B cell (primary cell): ENCODE measurements around the gene SPINK14. TPM values are rescaled to one million over a fixed set of nuclear protein-coding genes. Genes with fewer than 3 reads are reported as not detected.

ENCODE experiments used
- ATAC-seq: fragments of 200-7000 bp; cut with Tn5 transposase; one replicate; pipeline ENCODE4 v1.10.0; 2021; ENCODE audit warnings: low read depth, mild to moderate bottlenecking, moderate number of reproducible peaks, moderate library complexity
- CTCF ChIA-PET: fragments of 350-600 bp; sonication (Branson Sonifier 250); formaldehyde crosslinking; loops from one replicate; lab custom pipeline; 2021; ENCODE audit warnings: antibody characterized with exemption, inconsistent platforms; lab: Charles Lee
- POLR2A ChIA-PET: fragments of 350-600 bp; sonication (Branson Sonifier 250); formaldehyde crosslinking; loops from one replicate; lab custom pipeline; 2021; ENCODE audit warnings: antibody characterized with exemption; lab: Charles Lee
- DNase-seq: peaks from one replicate; pipeline ENCODE4 v3.0.0; 2013
- H2AFZ ChIP-seq: 2 replicates; pipeline ENCODE4 v1.6.1; 2012; ENCODE audit warnings: mild to moderate bottlenecking, low read depth, low read length; ENCODE audit not compliant: insufficient read depth, poor library complexity, severe bottlenecking
- H3K27ac ChIP-seq, 2 donors: 1 replicate in 1 of 2; 2 replicates in 1 of 2; pipeline ENCODE4 v1.5.1; 2012 to 2013; ENCODE audit warnings: low read length in 2 of 2, mild to moderate bottlenecking in 2 of 2, moderate library complexity in 1 of 2
- H3K27me3 ChIP-seq, 4 experiments: fragments of 200-600 bp in 1 of 4; sonication (generic) in 1 of 4; replicated peaks in 1 of 4; 1 replicate in 2 of 4; 2 replicates in 2 of 4; pipeline versions ENCODE4 v1.6.1 to v1.7.0; 2013 to 2016; ENCODE audit warnings: low read length in 3 of 4, mild to moderate bottlenecking in 2 of 4, mixed read lengths in 1 of 4, moderate library complexity in 1 of 4; ENCODE audit not compliant: insufficient read depth in 4 of 4, control insufficient read depth in 3 of 4; ENCODE audit errors: control extremely low read depth in 1 of 4
- H3K36me3 ChIP-seq, 2 experiments: replicated peaks in 1 of 2; 1 replicate in 1 of 2; 2 replicates in 1 of 2; pipeline versions ENCODE4 v1.6.1 to v1.7.1; 2013; ENCODE audit warnings: low read length in 1 of 2; ENCODE audit not compliant: insufficient read depth in 2 of 2, control insufficient read depth in 1 of 2; ENCODE audit errors: control extremely low read depth in 1 of 2, extremely low read depth in 1 of 2
- H3K4me1 ChIP-seq, 2 donors: fragments of 200-600 bp in 1 of 2; sonication (generic) in 1 of 2; 1 replicate in 1 of 2; 2 replicates in 1 of 2; pipeline versions ENCODE4 v1.5.1 to v1.6.1; 2013 to 2017; ENCODE audit warnings: low read length in 2 of 2; ENCODE audit not compliant: control insufficient read depth in 2 of 2, insufficient read depth in 2 of 2
- H3K4me2 ChIP-seq: replicated peaks from 2 replicates; pipeline ENCODE3; 2012; ENCODE audit warnings: mild to moderate bottlenecking, low read depth, low read length; ENCODE audit not compliant: poor library complexity, severe bottlenecking
- H3K4me3 ChIP-seq, 5 experiments: fragments of 200-600 bp in 1 of 5; sonication (generic) in 1 of 5; 1 replicate in 3 of 5; 2 replicates in 2 of 5; pipeline versions ENCODE4 v1.5.1 to v1.7.0; 2011 to 2016; ENCODE audit warnings: low read length in 4 of 5, mild to moderate bottlenecking in 4 of 5, low read depth in 2 of 5, control low read depth in 1 of 5, moderate library complexity in 1 of 5; ENCODE audit not compliant: insufficient read depth in 1 of 5; ENCODE audit errors: control extremely low read depth in 1 of 5, extremely low read depth in 1 of 5
- H3K79me2 ChIP-seq: fragments of 200-600 bp; sonication (generic); one replicate; pipeline ENCODE4 v1.6.0; 2016; ENCODE audit warnings: low read length; ENCODE audit not compliant: control insufficient read depth, insufficient read depth
- H3K9ac ChIP-seq: fragments of 200-600 bp; sonication (generic); 2 replicates; pipeline ENCODE4 v1.6.1; 2017; ENCODE audit warnings: mild to moderate bottlenecking, low read length, moderate library complexity
- H3K9me3 ChIP-seq, 3 donors: one replicate each; pipeline versions ENCODE4 v1.6.1 to v1.7.1; 2013; ENCODE audit warnings: low read length in 2 of 3; ENCODE audit not compliant: control insufficient read depth in 2 of 3, insufficient read depth in 1 of 3; ENCODE audit errors: control extremely low read depth in 1 of 3
- H4K20me1 ChIP-seq: 2 replicates; pipeline ENCODE4 v1.6.0; 2012; ENCODE audit warnings: mild to moderate bottlenecking, low read length; ENCODE audit not compliant: insufficient read depth, control insufficient read depth, poor library complexity, severe bottlenecking
- H3K27ac Mint-ChIP-seq: one replicate; pipeline ENCODE4 v1.8.0; 2021; ENCODE audit warnings: mixed read lengths
- H3K27me3 Mint-ChIP-seq: one replicate; pipeline ENCODE4 v1.8.0; 2021; ENCODE audit warnings: mixed read lengths
- H3K4me1 Mint-ChIP-seq: one replicate; pipeline ENCODE4 v1.8.0; 2021; ENCODE audit warnings: mixed read lengths
- H3K4me3 Mint-ChIP-seq: one replicate; pipeline ENCODE4 v1.8.0; 2021; ENCODE audit warnings: mixed read lengths
- H3K9me3 Mint-ChIP-seq: one replicate; pipeline ENCODE4 v1.8.0; 2022; ENCODE audit warnings: mixed read lengths; ENCODE audit not compliant: insufficient read depth
- EZH2 ChIP-seq: IDR thresholded peaks from 2 replicates; pipeline ENCODE4 v1.6.1; 2012; ENCODE audit warnings: borderline replicate concordance, low read depth, mild to moderate bottlenecking, moderate library complexity, low read length; ENCODE audit not compliant: insufficient read depth, poor library complexity, severe bottlenecking
- WGBS: methylation state at CpG from one replicate; pipeline ENCODE4 v1.1.5; 2013; ENCODE audit warnings: missing lambda C conversion rate; ENCODE audit not compliant: insufficient coverage; 5-methylcytosine and 5-hydroxymethylcytosine counted together
- intact Hi-C: fragments of 100-400 bp; cut with micrococcal nuclease; formaldehyde crosslinking; loops from one replicate; pipeline ENCODE4 v1.10.0; 2022
- polyA plus RNA-seq: library from polyadenylated mRNA; depleted of rRNA; stranded (reverse); fragments of >200 nt; gene quantifications from 2 replicates; pipeline ENCODE4 v1.2.3, GENCODE V29; 2012
- total RNA-seq, 2 donors: library from RNA; stranded (reverse); fragments of 120-200 nt in 1 of 2; gene quantifications; 1 replicate in 1 of 2; 2 replicates in 1 of 2; pipeline versions ENCODE4 v1.2.3 to v1.2.4, GENCODE V29; 2013 to 2022
- TF ChIP-seq, protein P1 (sequence below): fragments of 200-600 bp; IDR thresholded peaks from one replicate; pipeline ENCODE4 v1.8.0; 2022; ENCODE audit warnings: antibody characterized with exemption, mild to moderate bottlenecking

Gene SPINK14
- total and polyA plus RNA-seq, 2 donors (not counting 1 experiment from before 2014, with no cell fraction given): not detected

DNA sequence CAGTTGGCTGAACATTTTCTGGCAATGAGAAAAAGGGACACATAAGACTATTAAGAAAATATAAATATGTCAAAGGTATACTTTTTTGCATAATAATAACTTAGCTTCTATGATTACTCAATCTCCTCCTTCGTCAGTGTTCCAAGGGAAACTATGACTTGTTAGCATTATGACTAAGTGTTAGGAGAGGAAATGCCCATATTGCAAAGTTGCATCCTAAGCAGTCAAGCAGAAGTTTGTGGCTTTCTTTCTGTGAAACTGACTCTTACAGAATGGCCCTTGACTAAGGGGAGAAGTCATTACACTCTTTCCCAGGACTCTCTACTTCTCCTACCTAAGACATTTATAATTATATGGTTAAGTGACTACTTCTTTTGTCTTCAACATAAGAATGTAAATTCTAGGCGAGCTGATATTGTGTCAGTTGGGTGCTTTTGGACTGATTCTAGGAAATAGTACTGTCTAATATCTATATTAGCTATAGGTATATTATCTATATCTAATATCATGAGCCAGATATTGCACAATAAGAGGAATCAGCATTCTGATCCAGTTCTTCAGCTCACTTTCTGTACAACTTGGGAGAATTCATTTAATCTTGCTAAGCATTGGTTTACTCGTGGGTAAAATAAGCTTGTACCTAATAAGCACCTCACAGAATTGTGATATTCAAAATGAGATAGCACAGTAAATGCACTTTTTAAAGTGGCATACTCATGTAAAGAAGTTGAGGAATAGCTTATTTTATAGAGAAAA lies 18.1 kb downstream of the SPINK14 start:
- no peaks in the 10 kb centered on the region for H3K9me3 ChIP-seq

DNA sequence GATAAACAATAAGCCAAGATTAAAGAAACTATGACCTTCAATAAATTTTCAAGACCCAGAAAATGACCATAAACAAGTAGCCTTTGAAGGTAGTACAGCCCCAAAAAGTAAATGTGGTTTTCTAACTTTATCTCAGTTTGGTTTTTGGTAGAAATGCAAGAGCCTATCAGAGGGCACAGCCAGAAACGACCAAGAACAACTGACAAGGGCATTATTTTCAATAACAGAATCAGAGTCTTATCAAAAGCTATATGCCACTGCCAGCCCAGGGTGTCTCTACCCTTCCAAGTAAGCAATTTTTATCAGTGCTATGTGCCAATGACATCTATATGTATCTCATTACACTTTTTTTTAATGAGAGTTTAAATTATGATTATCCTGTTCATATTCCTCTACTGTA lies 22.7 kb downstream of the SPINK14 start:
- Mint-ChIP-seq H3K9me3 (no peaks in the 10 kb centered on the region), H3K27ac (no peak overlapping the region), H3K4me1 (no peaks in the 10 kb centered on the region), H3K4me3 (no peak overlapping the region), H3K27me3 (no peaks in the 10 kb centered on the region)
- no peaks in the 10 kb centered on the region for H3K36me3 ChIP-seq
- ChIA-PET CTCF (interaction anchor here (1.4 kb wide), 1 partner anchor 540 kb away, joined by 4 read pairs; no protein-coding TSS in a partner anchor), POLR2A (no interaction called here)
- ATAC-seq (no peak), DNase-seq (no peak)
- peaks cover 0 to 3% (median 0%) of the 10 kb centered on the region in 4 experiments for H3K27me3 ChIP-seq
- TF ChIP-seq, protein P1, sequence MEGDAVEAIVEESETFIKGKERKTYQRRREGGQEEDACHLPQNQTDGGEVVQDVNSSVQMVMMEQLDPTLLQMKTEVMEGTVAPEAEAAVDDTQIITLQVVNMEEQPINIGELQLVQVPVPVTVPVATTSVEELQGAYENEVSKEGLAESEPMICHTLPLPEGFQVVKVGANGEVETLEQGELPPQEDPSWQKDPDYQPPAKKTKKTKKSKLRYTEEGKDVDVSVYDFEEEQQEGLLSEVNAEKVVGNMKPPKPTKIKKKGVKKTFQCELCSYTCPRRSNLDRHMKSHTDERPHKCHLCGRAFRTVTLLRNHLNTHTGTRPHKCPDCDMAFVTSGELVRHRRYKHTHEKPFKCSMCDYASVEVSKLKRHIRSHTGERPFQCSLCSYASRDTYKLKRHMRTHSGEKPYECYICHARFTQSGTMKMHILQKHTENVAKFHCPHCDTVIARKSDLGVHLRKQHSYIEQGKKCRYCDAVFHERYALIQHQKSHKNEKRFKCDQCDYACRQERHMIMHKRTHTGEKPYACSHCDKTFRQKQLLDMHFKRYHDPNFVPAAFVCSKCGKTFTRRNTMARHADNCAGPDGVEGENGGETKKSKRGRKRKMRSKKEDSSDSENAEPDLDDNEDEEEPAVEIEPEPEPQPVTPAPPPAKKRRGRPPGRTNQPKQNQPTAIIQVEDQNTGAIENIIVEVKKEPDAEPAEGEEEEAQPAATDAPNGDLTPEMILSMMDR: no peak
- no peak for TF ChIP-seq EZH2
- H3K9ac ChIP-seq: no peak overlapping the region
- H3K27ac ChIP-seq: no peak overlapping the region
- intact Hi-C loops: no loop called here
- no peaks in the 10 kb centered on the region for H3K4me1 ChIP-seq
- no peak overlapping the region for H2AFZ ChIP-seq
- no peak overlapping the region for H3K4me2 ChIP-seq
- H3K79me2 ChIP-seq: no peaks in the 10 kb centered on the region
- WGBS: no CpG with 5 or more reads among the region's 1 CpG
- no peak overlapping the region for H3K4me3 ChIP-seq
- H3K9me3 ChIP-seq: no peaks in the 10 kb centered on the region
- H4K20me1 ChIP-seq: no peaks in the 10 kb centered on the region

More for the DNA sequence above, 18.1 kb downstream of the SPINK14 start:
- Histone ChIP-seq H2AFZ (no peak overlapping the region), H3K36me3 (no peaks in the 10 kb centered on the region), H3K4me3 (no peak overlapping the region), H3K4me1 (no peaks in the 10 kb centered on the region), H3K79me2 (no peaks in the 10 kb centered on the region), H3K9ac (no peak overlapping the region), H3K27me3 (peaks cover 0 to 3% (median 0%) of the 10 kb centered on the region in 4 experiments), H3K4me2 (no peak overlapping the region), H4K20me1 (no peaks in the 10 kb centered on the region), H3K27ac (no peak overlapping the region)
- Mint-ChIP-seq H3K4me1 (no peaks in the 10 kb centered on the region), H3K27me3 (peaks cover 7% of the 10 kb centered on the region), H3K4me3 (no peak overlapping the region), H3K27ac (no peak overlapping the region), H3K9me3 (no peaks in the 10 kb centered on the region)
- ChIA-PET POLR2A (no interaction called here), CTCF (interaction anchor here (1.4 kb wide), 1 partner anchor 544 kb away, joined by 6 read pairs; no protein-coding TSS in a partner anchor)
- intact Hi-C loops: no loop called here
- DNase-seq: no peak
- TF ChIP-seq, protein P1: no peak
- TF ChIP-seq EZH2: no peak
- WGBS: no CpG with 5 or more reads among the region's 3 CpGs
- no peak for ATAC-seq
